ENCODE measurements around the gene PLXND1. TPM values are rescaled to one million over a fixed set of nuclear protein-coding genes. Genes with fewer than 3 reads are reported as not detected.

Gene PLXND1
- total and polyA plus RNA-seq, 2 donors (not counting 1 experiment from before 2014, with no cell fraction given) = 3.3 to 74.4 TPM

DNA sequence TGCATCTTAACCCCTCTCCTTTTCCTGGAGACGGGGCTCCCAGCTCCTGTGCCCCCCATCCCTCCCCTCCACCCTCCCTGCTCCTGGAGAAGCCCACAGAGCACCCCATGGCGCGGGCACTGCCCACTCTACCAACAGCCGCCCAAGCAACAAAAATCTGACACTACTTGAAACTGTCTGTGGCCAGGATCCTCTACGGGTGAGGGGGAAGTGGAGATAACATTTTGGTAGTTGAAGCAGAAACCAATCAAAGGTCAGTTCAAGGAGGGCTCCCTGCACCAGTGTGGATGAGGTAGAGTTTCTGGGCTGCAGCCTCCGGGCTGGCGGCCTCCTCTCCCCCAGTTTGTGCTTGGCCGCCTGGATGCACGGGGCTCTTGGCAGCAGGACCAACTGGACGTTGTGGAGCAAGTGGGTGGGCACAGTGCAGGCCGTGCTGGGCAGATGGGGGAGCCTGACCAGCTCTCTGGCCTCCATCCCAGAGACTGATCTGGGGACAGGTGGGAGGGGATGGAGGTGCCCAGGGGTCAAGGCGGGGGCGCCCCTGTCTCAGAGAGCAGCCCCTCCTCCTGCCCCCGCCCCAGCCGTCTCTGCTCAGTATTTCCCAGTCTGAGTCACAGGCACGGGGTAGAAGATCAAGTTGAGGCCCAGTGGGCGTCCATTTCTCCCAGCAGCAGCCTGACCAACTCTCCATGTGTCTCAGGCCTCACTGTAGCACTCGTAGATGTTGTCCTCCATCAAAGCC is 50.7 kb downstream of the PLXND1 start:
- H3K4me1 Mint-ChIP-seq = peaks cover 11% of the 10 kb centered on the region

More for the DNA sequence above, 50.7 kb downstream of the PLXND1 start:
- Histone ChIP-seq H3K9ac (ENCODE audit: low read length) (no peak overlapping the region), H3K4me3 (ENCODE audit: control extremely low read depth in 1 of 5, extremely low read depth in 1 of 5, insufficient read depth in 1 of 5, low read depth in 2 of 5, low read length in 4 of 5) (no peak overlapping the region), H2AFZ (ENCODE audit: insufficient read depth, low read depth, low read length, poor library complexity, severe bottlenecking) (no peak overlapping the region), H3K27ac (ENCODE audit: low read length in 2 of 2) (no peak overlapping the region), H3K27me3 (replicated peaks in 1 of 4; ENCODE audit: control extremely low read depth in 1 of 4, control insufficient read depth in 3 of 4, insufficient read depth in 4 of 4, low read length in 3 of 4) (peaks cover 0 to 34% (median 2%) of the 10 kb centered on the region in 4 experiments), H3K36me3 (replicated peaks in 1 of 2; ENCODE audit: control extremely low read depth in 1 of 2, control insufficient read depth in 1 of 2, extremely low read depth in 1 of 2, insufficient read depth in 2 of 2, low read length in 1 of 2) (no peaks in the 10 kb centered on the region), H3K4me2 (replicated peaks; ENCODE audit: low read depth, low read length, poor library complexity, severe bottlenecking) (no peak overlapping the region), H3K9me3 (ENCODE audit: control extremely low read depth in 1 of 3, control insufficient read depth in 2 of 3, insufficient read depth in 1 of 3, low read length in 2 of 3) (no peaks in the 10 kb centered on the region), H3K79me2 (ENCODE audit: control insufficient read depth, insufficient read depth, low read length) (no peaks in the 10 kb centered on the region), H3K4me1 (ENCODE audit: control insufficient read depth in 2 of 2, insufficient read depth in 2 of 2, low read length in 2 of 2) (peaks cover 0 to 5% of the 10 kb centered on the region in 2 donors), H4K20me1 (ENCODE audit: control insufficient read depth, insufficient read depth, low read length, poor library complexity, severe bottlenecking) (no peaks in the 10 kb centered on the region)
- CTCF ChIA-PET = no interaction called here
- no peaks in the 10 kb centered on the region for H3K9me3 Mint-ChIP-seq (ENCODE audit: insufficient read depth)
- TF ChIP-seq EZH2 (IDR thresholded peaks at IDR 0.05; ENCODE audit: borderline replicate concordance, insufficient read depth, low read depth, low read length, poor library complexity, severe bottlenecking) = no peak
- TF ChIP-seq CTCF (IDR thresholded peaks at IDR 0.05) = no peak
- WGBS (ENCODE audit: insufficient coverage) = 73% methylated on average over 10 of the region's 18 CpGs
- H3K27ac Mint-ChIP-seq = no peak overlapping the region
- no peak overlapping the region for H3K4me3 Mint-ChIP-seq
- DNase-seq (no peak), ATAC-seq (ENCODE audit: low read depth) (no peak)
- H3K27me3 Mint-ChIP-seq = peaks cover 16% of the 10 kb centered on the region
- intact Hi-C loops (cut with micrococcal nuclease) = no loop called here
- POLR2A ChIA-PET = no interaction called here
